HG03066 (cell line): ENCODE results near the gene OSBPL2.

Experiments used
- ATAC-seq: cut with Tn5 transposase; IDR thresholded peaks from one replicate; pipeline ENCODE4 v1.9.1; 2021; ENCODE audit warnings: low read depth; ENCODE audit not compliant: unreplicated experiment

Gene OSBPL2

DNA sequence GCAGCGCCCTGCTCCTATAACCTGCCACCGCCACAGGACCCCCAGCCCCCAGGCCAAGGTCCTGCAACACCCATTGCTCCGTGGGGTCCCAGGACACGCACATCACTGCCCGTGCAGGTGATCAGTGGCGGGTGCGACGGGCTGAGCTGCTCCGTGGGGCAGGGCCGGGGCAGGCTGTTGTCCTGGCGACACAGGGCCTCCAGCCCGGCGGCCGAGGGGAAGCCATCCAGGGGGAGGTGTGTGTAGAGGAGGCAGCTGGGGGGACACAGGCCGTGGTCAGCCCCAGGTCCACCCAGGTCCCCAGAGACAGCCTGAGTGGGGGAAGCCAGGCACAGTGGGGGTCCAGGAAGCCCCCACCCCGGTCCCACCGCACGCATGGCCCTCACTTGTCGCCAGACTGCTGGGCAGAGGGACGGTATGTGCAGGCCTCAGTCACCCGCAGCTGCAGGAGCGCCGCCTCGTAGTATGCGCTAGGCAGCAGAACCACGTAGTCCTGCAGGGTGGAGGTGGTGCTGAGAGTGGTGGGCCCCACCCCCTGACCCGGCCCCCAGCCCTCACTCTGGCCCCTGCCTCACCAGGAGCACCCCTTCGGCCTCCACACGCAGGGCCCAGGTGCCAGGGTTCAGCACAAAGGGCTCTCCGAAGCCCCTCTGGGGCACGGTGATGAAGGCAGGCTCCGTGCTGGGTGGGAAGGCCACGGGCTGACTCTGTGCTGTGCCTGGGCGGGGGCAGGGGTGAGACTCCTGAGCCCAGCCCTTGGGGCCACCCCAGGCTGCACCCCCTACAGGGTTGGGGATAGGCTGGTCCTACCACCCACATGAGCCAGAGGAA is 94.9 kb downstream of the OSBPL2 start:
- ATAC-seq = no peak

DNA sequence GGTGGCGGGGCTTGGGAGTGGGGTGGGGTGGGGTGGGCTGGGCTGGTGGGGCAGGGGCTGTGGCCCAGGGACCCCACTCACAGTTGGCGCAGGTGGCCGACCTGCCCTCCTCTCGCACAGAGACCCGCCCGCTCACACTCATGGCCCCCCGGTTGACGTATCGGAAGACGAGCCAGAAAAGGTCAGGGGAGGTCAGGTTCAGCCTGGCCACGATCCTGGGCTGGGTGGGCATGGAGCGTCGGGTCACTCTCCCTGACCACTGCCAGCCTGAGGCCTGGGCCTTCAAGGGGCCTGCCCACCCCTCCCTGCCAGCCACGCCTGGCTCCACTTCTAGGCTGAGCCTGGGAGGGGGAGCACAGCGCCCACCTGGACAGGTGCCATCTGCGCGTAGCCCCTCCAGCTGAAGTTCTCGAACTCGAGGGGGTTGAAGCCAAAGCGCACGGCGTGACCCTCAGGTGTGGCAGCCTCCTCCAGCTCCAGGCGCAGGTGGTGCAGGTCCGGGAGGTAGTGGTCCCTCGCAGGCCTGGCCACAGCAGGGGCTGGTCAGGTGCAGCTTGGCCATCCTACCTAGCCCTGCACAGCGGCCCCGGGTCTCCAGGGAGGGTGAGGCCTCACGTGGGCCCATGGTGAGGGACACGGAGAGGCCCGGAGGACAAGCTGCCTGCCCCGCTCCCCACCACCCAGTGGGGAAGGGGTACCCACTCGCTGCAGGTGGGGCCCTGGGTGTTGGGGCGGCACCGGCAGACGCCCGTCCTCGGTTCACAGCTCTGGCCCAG is 95.7 kb downstream of the OSBPL2 start:
- ATAC-seq = no peak

GRCh38 chr20:62334881-62335280 is 96.6 kb downstream of the OSBPL2 start:
- ATAC-seq = no peak

GRCh38 chr20:62335532-62335931 is 97.2 kb downstream of the OSBPL2 start:
- no peak for ATAC-seq

DNA sequence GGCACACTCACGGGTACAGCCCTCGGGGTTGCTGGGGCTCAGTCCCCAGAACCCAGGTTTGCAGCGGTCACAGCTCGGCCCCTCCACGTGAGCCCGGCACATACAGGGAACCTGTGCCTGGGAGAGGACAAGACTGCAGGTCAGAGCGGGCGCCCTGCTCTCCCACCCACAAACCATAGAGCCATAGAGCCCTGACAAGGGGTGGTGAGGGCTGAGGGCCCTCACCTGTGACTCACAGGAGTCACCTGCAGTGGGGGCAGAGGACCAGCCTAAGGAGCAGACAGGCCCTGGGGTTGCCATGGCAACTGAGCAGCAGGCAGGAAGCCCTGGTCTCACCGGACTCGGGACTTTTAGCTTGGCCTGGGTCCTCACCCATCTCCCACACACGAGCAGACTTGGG is 98.0 kb downstream of the OSBPL2 start:
- ATAC-seq = no peak

- ATAC-seq = no peak
Observed at GRCh38 chr20:62336775-62337557, 98.6 kb downstream of the OSBPL2 start.

DNA sequence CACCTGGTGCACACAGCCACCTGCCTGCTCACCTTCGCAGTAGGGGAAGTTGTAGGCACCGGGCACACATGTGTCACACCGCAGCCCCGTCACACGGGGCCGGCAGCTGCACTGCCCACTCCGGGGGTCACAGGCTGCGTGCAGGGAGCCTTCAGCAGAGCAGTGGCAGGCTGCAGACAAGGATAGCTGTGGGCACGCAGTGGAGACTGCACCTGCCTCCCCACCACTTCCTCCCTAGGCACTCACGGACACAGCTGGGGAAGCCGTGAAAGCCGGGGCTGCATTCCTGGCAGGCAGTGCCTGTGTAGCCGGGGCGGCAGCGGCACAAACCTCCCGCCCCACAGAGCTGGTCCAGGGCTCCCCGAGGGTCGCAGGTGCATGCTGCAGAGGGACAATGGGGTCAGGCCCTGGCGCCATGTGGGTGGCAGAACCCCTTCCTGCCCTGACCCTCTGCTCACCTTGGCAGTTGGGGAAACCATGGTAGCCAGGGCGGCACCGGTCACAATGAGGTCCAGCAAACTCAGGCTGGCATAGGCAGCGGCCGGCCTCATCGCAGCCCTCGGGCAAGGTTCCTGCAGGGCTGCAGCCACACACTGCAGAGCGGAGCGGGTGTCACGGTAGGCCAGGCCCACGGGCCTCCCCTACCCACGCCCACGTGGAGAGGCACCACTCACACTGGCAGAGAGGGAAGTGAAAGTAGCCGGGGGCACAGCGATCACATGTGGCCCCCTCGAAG is 99.4 kb downstream of the OSBPL2 start:
- no peak for ATAC-seq

- no peak for ATAC-seq
Observed at GRCh38 chr20:62338294-62338620, 99.9 kb downstream of the OSBPL2 start.

DNA sequence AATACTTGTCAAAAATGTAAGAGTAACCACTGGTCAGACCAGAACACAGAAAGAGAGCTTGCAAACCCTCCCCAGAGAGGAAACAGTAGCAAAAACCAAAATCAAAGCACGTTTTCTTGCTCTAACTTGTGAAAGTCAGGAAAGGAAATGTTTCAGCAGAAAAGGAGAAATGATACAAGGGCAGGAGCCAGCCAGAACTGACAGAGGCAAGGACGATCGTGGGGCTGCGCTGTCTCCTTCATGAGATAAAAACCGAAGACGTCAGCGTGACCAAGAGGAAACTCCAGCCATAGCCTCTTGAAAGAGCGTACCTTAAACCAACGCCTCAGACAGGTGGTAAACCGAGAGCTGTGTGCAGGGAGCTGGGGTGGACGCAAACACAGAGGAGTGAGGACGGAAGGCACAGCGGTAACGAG is 101.3 kb downstream of the OSBPL2 start:
- ATAC-seq = peak; percentile 57

- no peak for ATAC-seq
Observed at GRCh38 chr20:62342910-62343309, 104.6 kb downstream of the OSBPL2 start.

DNA sequence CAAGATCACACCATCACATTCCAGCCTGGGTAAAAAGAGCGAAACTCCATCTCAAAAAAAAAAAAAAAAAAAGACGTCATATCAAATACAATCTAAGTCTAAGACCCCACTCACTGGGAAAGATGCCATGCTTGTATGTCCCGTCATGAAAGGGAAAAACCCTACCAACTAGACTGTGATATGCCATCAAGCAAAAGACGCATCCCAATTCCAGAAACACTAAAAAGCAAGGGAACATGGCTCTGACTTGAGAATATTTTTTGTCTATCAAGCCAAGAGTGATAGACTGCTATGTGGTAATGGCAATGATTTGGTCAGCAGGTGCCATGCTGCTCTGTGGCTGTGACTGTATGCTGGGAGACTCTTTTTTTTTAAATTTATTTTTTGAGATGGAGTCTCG is 105.8 kb downstream of the OSBPL2 start:
- ATAC-seq = no peak

- no peak for ATAC-seq
Observed at GRCh38 chr20:62344782-62345181, 106.5 kb downstream of the OSBPL2 start.
